Testis (tissue), 2 donors: Measurements from ENCODE around the gene EPHB4.

ENCODE experiments used
- POLR2A ChIP-seq: fragments of 450-650 bp; IDR thresholded peaks from one replicate; pipeline ENCODE4 v1.6.1; 2017; ENCODE audit warnings: antibody characterized with exemption, mild to moderate bottlenecking, moderate library complexity
- TF ChIP-seq, protein P1 (sequence below), 3 experiments: fragments of 450-650 bp in 2 of 3; fragments of 200-600 bp in 1 of 3; sonication (generic) in 1 of 3; IDR thresholded peaks; one replicate each; pipeline ENCODE4 v1.5.1; 2016 to 2019; ENCODE audit warnings: antibody characterized with exemption in 3 of 3, mild to moderate bottlenecking in 2 of 3, moderate library complexity in 1 of 3

DNA sequence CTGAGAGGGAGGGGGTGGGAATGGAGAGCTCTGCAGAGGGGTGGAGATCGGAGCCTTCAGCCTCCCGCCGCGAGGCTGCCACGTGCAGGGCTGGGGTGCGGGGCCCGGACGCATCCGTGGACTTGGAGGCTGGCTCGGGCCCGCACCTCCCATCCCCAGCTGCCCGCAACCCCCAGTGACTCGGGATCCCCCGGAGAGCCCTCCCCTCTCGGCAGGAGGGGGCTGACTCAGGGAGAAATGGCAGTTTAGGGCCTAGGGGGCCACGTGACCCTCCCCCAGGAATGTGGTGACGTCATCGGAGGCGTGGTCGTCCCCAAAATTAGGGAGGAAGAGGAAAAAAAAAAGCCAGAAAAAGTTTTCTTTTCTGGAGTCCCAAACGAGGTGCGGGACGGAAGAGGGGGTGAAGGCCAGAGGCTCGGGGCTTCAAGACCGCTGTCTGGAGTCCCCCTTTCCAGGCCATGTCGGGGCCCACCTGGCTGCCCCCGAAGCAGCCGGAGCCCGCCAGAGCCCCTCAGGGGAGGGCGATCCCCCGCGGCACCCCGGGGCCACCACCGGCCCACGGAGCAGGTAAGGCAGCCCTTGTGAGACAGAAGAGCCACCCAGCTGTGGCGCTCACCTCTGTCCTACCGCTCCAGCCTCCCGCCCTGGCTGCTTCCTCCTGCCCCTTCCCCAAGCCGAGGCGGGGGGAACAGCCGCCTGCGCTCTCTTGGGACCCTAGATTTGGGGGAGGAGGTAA is 39.9 kb upstream of the EPHB4 start, which contains the start of gene TRIP6:
- TF ChIP-seq, protein P1, sequence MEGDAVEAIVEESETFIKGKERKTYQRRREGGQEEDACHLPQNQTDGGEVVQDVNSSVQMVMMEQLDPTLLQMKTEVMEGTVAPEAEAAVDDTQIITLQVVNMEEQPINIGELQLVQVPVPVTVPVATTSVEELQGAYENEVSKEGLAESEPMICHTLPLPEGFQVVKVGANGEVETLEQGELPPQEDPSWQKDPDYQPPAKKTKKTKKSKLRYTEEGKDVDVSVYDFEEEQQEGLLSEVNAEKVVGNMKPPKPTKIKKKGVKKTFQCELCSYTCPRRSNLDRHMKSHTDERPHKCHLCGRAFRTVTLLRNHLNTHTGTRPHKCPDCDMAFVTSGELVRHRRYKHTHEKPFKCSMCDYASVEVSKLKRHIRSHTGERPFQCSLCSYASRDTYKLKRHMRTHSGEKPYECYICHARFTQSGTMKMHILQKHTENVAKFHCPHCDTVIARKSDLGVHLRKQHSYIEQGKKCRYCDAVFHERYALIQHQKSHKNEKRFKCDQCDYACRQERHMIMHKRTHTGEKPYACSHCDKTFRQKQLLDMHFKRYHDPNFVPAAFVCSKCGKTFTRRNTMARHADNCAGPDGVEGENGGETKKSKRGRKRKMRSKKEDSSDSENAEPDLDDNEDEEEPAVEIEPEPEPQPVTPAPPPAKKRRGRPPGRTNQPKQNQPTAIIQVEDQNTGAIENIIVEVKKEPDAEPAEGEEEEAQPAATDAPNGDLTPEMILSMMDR (IDR thresholded peaks at IDR 0.05), result no peak
- no peak for TF ChIP-seq POLR2A
